ENCODE measurements around the gene OR52B6. TPM values are rescaled to one million over a fixed set of nuclear protein-coding genes. Genes with fewer than 3 reads are reported as not detected.

The OR52B6 gene
- total RNA-seq, 4 donors from 2014 or later: not detected

GRCh38 chr11:5547982-5548381 lies 32.7 kb upstream of the OR52B6 start:
- H3K4me3 ChIP-seq (ENCODE audit: low read depth, poor library complexity, severe bottlenecking): no peak overlapping the region
- intact Hi-C loops (cut with DNase I; ENCODE audit: low total_unique reads): no loop called here
- DNase-seq (ENCODE audit: low spot score in 2 of 2): no peak
- WGBS, 2 donors: 100% methylated on average over 1 of the region's 1 CpG
- no peak for TF ChIP-seq POLR2A (IDR thresholded peaks at IDR 0.05)
- TF ChIP-seq CTCF (IDR thresholded peaks at IDR 0.05): no peak

GRCh38 chr11:5548440-5548839 lies 32.2 kb upstream of the OR52B6 start, which contains the start of gene OR52H1:
Gene OR52H1 (minus strand): TSS chr11:5548540. CDS start chr11:5545505, 3,035 bp downstream.
- intact Hi-C loops (cut with DNase I; ENCODE audit: low total_unique reads): no loop called here

DNA sequence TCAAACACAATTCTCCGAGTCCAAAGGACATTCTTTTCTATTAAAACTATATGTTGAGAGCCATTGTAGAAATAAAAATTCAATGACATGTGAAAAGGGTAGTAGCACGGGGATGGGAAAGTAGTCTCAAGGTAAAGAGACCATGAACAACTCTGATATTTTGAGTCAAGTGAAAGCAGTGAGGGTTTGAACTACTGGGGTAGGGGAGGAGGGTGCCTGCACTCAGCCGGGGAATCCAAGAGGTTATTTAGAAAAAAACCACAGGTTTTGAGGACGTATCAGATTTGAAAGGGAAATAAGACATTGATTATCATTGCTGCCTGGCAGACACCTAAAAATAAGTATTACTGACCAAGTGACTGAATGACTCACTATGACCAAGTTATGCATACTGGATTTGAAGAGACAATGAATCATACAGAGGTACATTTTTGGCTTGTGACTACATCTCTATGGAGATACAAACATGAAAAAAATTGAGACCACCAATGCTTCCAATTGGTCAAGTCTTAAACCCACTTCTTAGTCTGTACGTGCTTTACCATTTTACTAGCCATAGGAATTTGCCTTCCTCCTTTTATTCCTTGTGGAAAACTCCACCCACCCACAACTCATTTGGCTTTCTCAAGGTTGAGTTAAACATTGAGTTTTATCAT lies 30.1 kb upstream of the OR52B6 start:
- no peak for TF ChIP-seq POLR2A (IDR thresholded peaks at IDR 0.05)
- no peak for TF ChIP-seq CTCF (IDR thresholded peaks at IDR 0.05)
- WGBS, 2 donors: 64 to 81% methylated on average over 5 of the region's 5 CpGs
- H3K4me3 ChIP-seq (ENCODE audit: low read depth, poor library complexity, severe bottlenecking): no peak overlapping the region
- intact Hi-C loops (cut with DNase I; ENCODE audit: low total_unique reads): no loop called here
- no peak for DNase-seq (ENCODE audit: low spot score in 2 of 2)

More at GRCh38 chr11:5548440-5548839, 32.2 kb upstream of the OR52B6 start, which contains the start of gene OR52H1:
- no peak for DNase-seq (ENCODE audit: low spot score in 2 of 2)
- TF ChIP-seq POLR2A (IDR thresholded peaks at IDR 0.05) (no peak), CTCF (IDR thresholded peaks at IDR 0.05) (no peak)
- 39 to 40% methylated on average over 1 of the region's 1 CpG for WGBS, 2 donors
- H3K4me3 ChIP-seq (ENCODE audit: low read depth, poor library complexity, severe bottlenecking): no peak within 1 kb of the TSS

DNA sequence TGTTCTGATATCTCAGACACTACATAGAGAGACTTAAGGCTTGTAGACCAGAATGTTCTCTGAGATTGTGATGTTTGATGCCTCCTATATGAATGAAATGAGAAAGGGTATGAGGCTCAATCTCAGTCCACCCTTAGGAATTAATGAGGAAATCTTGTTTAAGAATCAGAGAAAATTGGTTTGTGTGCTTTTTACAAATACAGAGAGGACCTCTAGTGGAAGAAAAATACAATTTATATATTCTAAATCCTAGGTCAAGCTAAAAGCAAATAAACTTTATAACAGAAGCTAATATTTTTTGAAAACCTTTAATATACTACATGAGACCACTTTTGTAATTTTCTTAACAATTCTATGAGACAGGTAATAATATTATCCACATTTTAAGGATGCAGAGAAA lies 27.3 kb upstream of the OR52B6 start:
- intact Hi-C loops (cut with DNase I; ENCODE audit: low total_unique reads): no loop called here
- TF ChIP-seq POLR2A (IDR thresholded peaks at IDR 0.05): no peak
- TF ChIP-seq CTCF (IDR thresholded peaks at IDR 0.05): no peak
- no peak for DNase-seq (ENCODE audit: low spot score in 2 of 2)
- no peak overlapping the region for H3K4me3 ChIP-seq (ENCODE audit: low read depth, poor library complexity, severe bottlenecking)

DNA sequence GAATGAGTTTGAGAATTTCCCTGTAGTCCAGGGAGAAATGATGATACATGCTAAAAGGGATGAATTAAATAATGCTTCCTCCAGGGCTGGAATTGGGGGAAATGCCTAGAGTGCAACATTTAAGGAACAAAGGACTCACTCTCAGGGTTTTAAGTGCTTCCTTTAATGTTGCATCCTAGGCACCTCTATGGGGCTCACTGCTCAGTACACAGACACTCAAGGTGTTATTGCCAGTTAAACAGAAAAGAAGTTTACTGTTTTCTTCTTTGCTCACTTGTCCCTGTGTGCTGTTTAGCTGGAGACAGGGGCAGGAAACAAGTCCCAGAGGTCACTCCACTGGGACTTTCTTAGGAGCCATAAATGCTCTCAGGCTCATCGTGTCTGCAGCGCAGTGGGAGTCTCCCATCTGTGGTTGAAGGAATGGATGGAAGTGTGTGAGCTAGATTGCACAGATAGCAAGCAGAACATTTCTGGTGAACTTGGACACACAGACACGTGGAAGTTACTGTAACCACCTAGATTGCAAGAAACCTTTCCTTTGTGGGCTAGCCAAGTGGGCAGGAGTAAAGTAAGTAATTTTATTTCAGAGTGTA lies 24.0 kb upstream of the OR52B6 start:
- 28 to 49% methylated on average over 3 of the region's 3 CpGs for WGBS, 2 donors
- no peak overlapping the region for H3K4me3 ChIP-seq (ENCODE audit: low read depth, poor library complexity, severe bottlenecking)
- no peak for TF ChIP-seq CTCF (IDR thresholded peaks at IDR 0.05)
- no peak for TF ChIP-seq POLR2A (IDR thresholded peaks at IDR 0.05)
- intact Hi-C loops (cut with DNase I; ENCODE audit: low total_unique reads): no loop called here
- DNase-seq (ENCODE audit: low spot score in 2 of 2): no peak
